K562 (cell line): Measurements from ENCODE around the gene ARPP21. TPM values are rescaled to one million over a fixed set of nuclear protein-coding genes. Genes with fewer than 3 reads are reported as not detected.

ENCODE experiments used
- ATAC-seq: fragments of 200-7000 bp; cut with Tn5 transposase; 3 replicates; pipeline ENCODE4 v1.9.1; 2020; ENCODE audit warnings: moderate library complexity
- BruUV-seq: library from RNA; stranded (reverse); fragments of 400-500 nt; replicated peaks from 2 replicates; lab custom pipeline; 2021; lab: Mats Ljungman, UMichigan
- CTCF ChIA-PET: fragments of 300-600 bp; formaldehyde crosslinking; extraction: SDS; loops from one replicate; lab custom pipeline; 2021; ENCODE audit warnings: low intra/inter-chr PET ratio; lab: Yijun Ruan, JAX
- POLR2A ChIA-PET: fragments of 300-600, 350-650 bp; sonication (Branson Sonifier 250); formaldehyde crosslinking; extraction: SDS; loops from one replicate; lab custom pipeline; 2021; ENCODE audit warnings: antibody characterized with exemption, inconsistent platforms; lab: Yijun Ruan, JAX
- DNase-seq, 4 experiments: peaks; one replicate each; pipeline versions ENCODE4 v3.0.0 to v3.0.0-alpha.2; 2011 to 2018; ENCODE audit warnings: low spot score in 3 of 4, mixed read lengths in 3 of 4; ENCODE audit errors: extremely low read depth in 1 of 4
- FAIRE-seq: peaks from 2 replicates; lab custom pipeline; 2011; peaks lifted over from hg19 to GRCh38; lab: Jason Lieb, UNC
- H2AFZ ChIP-seq: 2 replicates; pipeline ENCODE4 v1.6.0; 2011; ENCODE audit warnings: low read depth, low read length, control low read depth, inconsistent platforms
- H3K27ac ChIP-seq: fragments of 200-600 bp; 3 replicates; pipeline ENCODE4 v1.8.0; 2011; ENCODE audit warnings: low read depth, mild to moderate bottlenecking, control low read depth, inconsistent platforms, low read length, moderate library complexity, mixed read lengths; ENCODE audit errors: extremely low read depth
- H3K27me3 ChIP-seq, 2 experiments: fragments of 300-600 bp in 1 of 2; 2 replicates in 1 of 2; 3 replicates in 1 of 2; pipeline versions ENCODE4 v1.6.0 to v1.8.0; 2011; ENCODE audit warnings: inconsistent platforms in 2 of 2, low read length in 2 of 2, mild to moderate bottlenecking in 1 of 2, mixed read lengths in 1 of 2, moderate library complexity in 1 of 2; ENCODE audit not compliant: control insufficient read depth in 2 of 2, insufficient read depth in 2 of 2
- H3K36me3 ChIP-seq: fragments of 300-600 bp; 3 replicates; pipeline ENCODE4 v1.8.0; 2011; ENCODE audit warnings: mild to moderate bottlenecking, low read length, inconsistent platforms; ENCODE audit not compliant: control insufficient read depth, insufficient read depth
- H3K4me1 ChIP-seq, 2 experiments: fragments of 200-600 bp in 1 of 2; replicated peaks in 1 of 2; 2 replicates in 1 of 2; 3 replicates in 1 of 2; pipeline versions ENCODE4 v1.5.1 to v1.8.0; 2011; ENCODE audit warnings: inconsistent platforms in 2 of 2, low read length in 2 of 2, mild to moderate bottlenecking in 1 of 2, mixed read lengths in 1 of 2, moderate library complexity in 1 of 2; ENCODE audit not compliant: control insufficient read depth in 2 of 2, insufficient read depth in 2 of 2
- H3K4me2 ChIP-seq: 2 replicates; pipeline ENCODE4 v1.6.1; 2011; ENCODE audit warnings: low read length, control low read depth, inconsistent platforms, mixed read lengths; ENCODE audit not compliant: insufficient read depth
- H3K4me3 ChIP-seq: fragments of 200-600 bp; sonication (generic), shearing (Covaris generic); 2 replicates; pipeline ENCODE4 v1.5.1; 2016; ENCODE audit warnings: control low read depth, inconsistent platforms
- H3K79me2 ChIP-seq: fragments of 200-600 bp; 3 replicates; pipeline ENCODE4 v1.8.0; 2011; ENCODE audit warnings: low read length, inconsistent platforms; ENCODE audit not compliant: control insufficient read depth, insufficient read depth
- H3K9ac ChIP-seq, 2 experiments: 2 replicates each; pipeline versions ENCODE4 v1.6.0 to v1.6.1; 2011; ENCODE audit warnings: low read depth in 2 of 2, low read length in 2 of 2, control low read depth in 1 of 2, inconsistent platforms in 1 of 2, mild to moderate bottlenecking in 1 of 2, mixed read lengths in 1 of 2; ENCODE audit not compliant: insufficient read depth in 1 of 2
- H3K9me1 ChIP-seq: one replicate; pipeline ENCODE4 v1.6.0; 2011; ENCODE audit warnings: inconsistent platforms, mild to moderate bottlenecking, low read length, moderate library complexity; ENCODE audit not compliant: control insufficient read depth, insufficient read depth
- H3K9me3 ChIP-seq: replicated peaks from 2 replicates; pipeline ENCODE4 v1.5.1; 2011; ENCODE audit warnings: low read depth, low read length, inconsistent platforms; ENCODE audit not compliant: control insufficient read depth, insufficient read depth
- H4K20me1 ChIP-seq: replicated peaks from 2 replicates; pipeline ENCODE4 v1.6.1; 2011; ENCODE audit warnings: low read length, inconsistent platforms, mixed read lengths; ENCODE audit not compliant: control insufficient read depth, insufficient read depth
- ETS1 ChIP-seq: conservative IDR thresholded peaks from 2 replicates; pipeline ENCODE4 v1.6.1; 2011; ENCODE audit warnings: low read depth, mild to moderate bottlenecking, low read length; ENCODE audit not compliant: control insufficient read depth
- PHF21A ChIP-seq: fragments of 450-650 bp; IDR thresholded peaks from 2 replicates; pipeline ENCODE4 v1.6.1; 2017; ENCODE audit warnings: low read depth, borderline replicate concordance
- ZHX1 ChIP-seq: fragments of 150-350 bp; conservative IDR thresholded peaks from 2 replicates; pipeline ENCODE4 v1.6.1; 2014; ENCODE audit warnings: low read length
- ZKSCAN3 ChIP-seq: fragments of 250-450 bp; sonication (Bioruptor Pico); IDR thresholded peaks from 2 replicates; pipeline ENCODE4 v1.4.0; 2020
- ZNF75A ChIP-seq: fragments of 450-650 bp; formaldehyde crosslinking; IDR thresholded peaks from 2 replicates; pipeline ENCODE4 v1.4.0; 2020; ENCODE audit warnings: mild to moderate bottlenecking
- in situ Hi-C: fragments of 300-500 bp; cut with MboI; formaldehyde crosslinking; loops from 4 replicates; pipeline ENCODE4 v1.15.0; 2018; ENCODE audit warnings: inconsistent platforms, mixed read lengths
- intact Hi-C: fragments of 100-400 bp; cut with micrococcal nuclease; formaldehyde crosslinking; loops from 2 replicates; pipeline ENCODE4 v1.14.2; 2022
- polyA plus RNA-seq, 8 experiments: library from polyadenylated mRNA; depleted of rRNA in 4 of 8; stranded (reverse) in 5 of 8; unstranded in 3 of 8; fragments of >200 nt; fragmentation: Nextera tagmentation in 2 of 8; fragmentation: Illumina TruSeq in 1 of 8; extraction: Ambion mirVana in 2 of 8; extraction: Trizol in 1 of 8; gene quantifications; 2 replicates each; pipeline versions ENCODE4 v1.2.1 to v1.2.3, GENCODE V29; 2011 to 2014; ENCODE audit warnings: inconsistent platforms in 1 of 8, missing spikeins in 1 of 8
- total RNA-seq, 7 experiments: library from RNA; depleted of rRNA in 6 of 7; stranded (reverse); fragments of >200 nt in 6 of 7; fragmentation: Illumina TruSeq in 2 of 7; extraction: Trizol in 2 of 7; gene quantifications; 2 replicates each; pipeline versions ENCODE4 v1.2.1 to v1.2.3, GENCODE V29; 2011 to 2021; ENCODE audit warnings: low replicate concordance in 1 of 7
- TF ChIP-seq, protein P1 (sequence below): fragments of 250-450 bp; sonication (Bioruptor Pico); IDR thresholded peaks from 2 replicates; pipeline ENCODE4 v1.4.0; 2020; ENCODE audit warnings: mild to moderate bottlenecking, moderate library complexity, borderline replicate concordance
- TF ChIP-seq, protein P2 (sequence below): sonication (generic); formaldehyde crosslinking; IDR thresholded peaks from 2 replicates; pipeline ENCODE4 v1.8.0; 2022; ENCODE audit warnings: missing genetic modification reagents, mild to moderate bottlenecking, borderline replicate concordance

Gene ARPP21
- total and polyA plus RNA-seq, 9 of the 15 experiments (the other 6 are each of a cell fraction or from before 2014, with no cell fraction given) = not detected

GRCh38 chr3:35659768-35660167 is 20.4 kb downstream of the ARPP21 start:
- CTCF ChIA-PET = no interaction called here
- DNase-seq = no peak

More at GRCh38 chr3:35659768-35660167, 20.4 kb downstream of the ARPP21 start:
- TF ChIP-seq ETS1 (no peak), ZNF75A (no peak), ZHX1 (no peak), ZKSCAN3 (no peak), PHF21A (no peak)
- TF ChIP-seq, protein P1, sequence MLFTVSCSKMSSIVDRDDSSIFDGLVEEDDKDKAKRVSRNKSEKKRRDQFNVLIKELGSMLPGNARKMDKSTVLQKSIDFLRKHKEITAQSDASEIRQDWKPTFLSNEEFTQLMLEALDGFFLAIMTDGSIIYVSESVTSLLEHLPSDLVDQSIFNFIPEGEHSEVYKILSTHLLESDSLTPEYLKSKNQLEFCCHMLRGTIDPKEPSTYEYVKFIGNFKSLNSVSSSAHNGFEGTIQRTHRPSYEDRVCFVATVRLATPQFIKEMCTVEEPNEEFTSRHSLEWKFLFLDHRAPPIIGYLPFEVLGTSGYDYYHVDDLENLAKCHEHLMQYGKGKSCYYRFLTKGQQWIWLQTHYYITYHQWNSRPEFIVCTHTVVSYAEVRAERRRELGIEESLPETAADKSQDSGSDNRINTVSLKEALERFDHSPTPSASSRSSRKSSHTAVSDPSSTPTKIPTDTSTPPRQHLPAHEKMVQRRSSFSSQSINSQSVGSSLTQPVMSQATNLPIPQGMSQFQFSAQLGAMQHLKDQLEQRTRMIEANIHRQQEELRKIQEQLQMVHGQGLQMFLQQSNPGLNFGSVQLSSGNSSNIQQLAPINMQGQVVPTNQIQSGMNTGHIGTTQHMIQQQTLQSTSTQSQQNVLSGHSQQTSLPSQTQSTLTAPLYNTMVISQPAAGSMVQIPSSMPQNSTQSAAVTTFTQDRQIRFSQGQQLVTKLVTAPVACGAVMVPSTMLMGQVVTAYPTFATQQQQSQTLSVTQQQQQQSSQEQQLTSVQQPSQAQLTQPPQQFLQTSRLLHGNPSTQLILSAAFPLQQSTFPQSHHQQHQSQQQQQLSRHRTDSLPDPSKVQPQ (CRISPR knock-in tag) = no peak
- TF ChIP-seq, protein P2, sequence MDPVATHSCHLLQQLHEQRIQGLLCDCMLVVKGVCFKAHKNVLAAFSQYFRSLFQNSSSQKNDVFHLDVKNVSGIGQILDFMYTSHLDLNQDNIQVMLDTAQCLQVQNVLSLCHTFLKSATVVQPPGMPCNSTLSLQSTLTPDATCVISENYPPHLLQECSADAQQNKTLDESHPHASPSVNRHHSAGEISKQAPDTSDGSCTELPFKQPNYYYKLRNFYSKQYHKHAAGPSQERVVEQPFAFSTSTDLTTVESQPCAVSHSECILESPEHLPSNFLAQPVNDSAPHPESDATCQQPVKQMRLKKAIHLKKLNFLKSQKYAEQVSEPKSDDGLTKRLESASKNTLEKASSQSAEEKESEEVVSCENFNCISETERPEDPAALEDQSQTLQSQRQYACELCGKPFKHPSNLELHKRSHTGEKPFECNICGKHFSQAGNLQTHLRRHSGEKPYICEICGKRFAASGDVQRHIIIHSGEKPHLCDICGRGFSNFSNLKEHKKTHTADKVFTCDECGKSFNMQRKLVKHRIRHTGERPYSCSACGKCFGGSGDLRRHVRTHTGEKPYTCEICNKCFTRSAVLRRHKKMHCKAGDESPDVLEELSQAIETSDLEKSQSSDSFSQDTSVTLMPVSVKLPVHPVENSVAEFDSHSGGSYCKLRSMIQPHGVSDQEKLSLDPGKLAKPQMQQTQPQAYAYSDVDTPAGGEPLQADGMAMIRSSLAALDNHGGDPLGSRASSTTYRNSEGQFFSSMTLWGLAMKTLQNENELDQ (CRISPR knock-in tag) = no peak
- TF ChIP-seq, all 486 proteins: peak for 0
- H3K27ac ChIP-seq = no peak overlapping the region
- H2AFZ ChIP-seq = no peak overlapping the region
- no peaks in the 10 kb centered on the region for H3K4me1 ChIP-seq
- no TSS peak for BruUV-seq
- no peak for ATAC-seq
- H4K20me1 ChIP-seq = no peaks in the 10 kb centered on the region
- no peaks in the 10 kb centered on the region for H3K27me3 ChIP-seq
- H3K9me3 ChIP-seq = no peaks in the 10 kb centered on the region
- in situ Hi-C loops = no loop called here
- no peaks in the 10 kb centered on the region for H3K79me2 ChIP-seq
- H3K36me3 ChIP-seq = no peaks in the 10 kb centered on the region
- no peak overlapping the region for H3K4me2 ChIP-seq
- no peak overlapping the region for H3K4me3 ChIP-seq
- FAIRE-seq = no peak
- H3K9me1 ChIP-seq = no peaks in the 10 kb centered on the region
- intact Hi-C loops = no loop called here
- POLR2A ChIA-PET = no interaction called here
- H3K9ac ChIP-seq = no peak overlapping the region
